Ascending aorta (tissue), 2 donors: ENCODE results near the gene SNRNP27. TPM values are rescaled to one million over a fixed set of nuclear protein-coding genes. Genes with fewer than 3 reads are reported as not detected.

Experiments used
- DNase-seq, 2 donors: peaks; one replicate each; pipeline ENCODE4 v3.0.0-alpha.2; 2019; ENCODE audit warnings: low spot score in 2 of 2
- H3K27ac ChIP-seq, 2 donors: fragments of 200-600 bp; sonication (generic); one replicate each; pipeline ENCODE4 v1.5.1; 2016 to 2017; ENCODE audit warnings: mild to moderate bottlenecking in 1 of 2
- H3K27me3 ChIP-seq: fragments of 200-600 bp; sonication (generic); one replicate; pipeline ENCODE4 v1.5.1; 2017
- H3K36me3 ChIP-seq, 2 donors: fragments of 200-600 bp; sonication (generic); one replicate each; pipeline ENCODE4 v1.5.1; 2016
- H3K4me1 ChIP-seq, 2 donors: fragments of 200-600 bp; sonication (generic); one replicate each; pipeline ENCODE4 v1.5.1; 2016 to 2017; ENCODE audit warnings: mild to moderate bottlenecking in 1 of 2
- H3K4me3 ChIP-seq, 2 donors: fragments of 200-600 bp; sonication (generic); one replicate each; pipeline ENCODE4 v1.5.1; 2016 to 2017; ENCODE audit warnings: mild to moderate bottlenecking in 1 of 2
- H3K9me3 ChIP-seq, 2 donors: fragments of 200-600 bp; sonication (generic); one replicate each; pipeline ENCODE4 v1.5.1; 2016
- intact Hi-C: fragments of 100-400 bp; cut with DNase I; formaldehyde crosslinking; loops from one replicate; pipeline ENCODE4 v1.15.1; 2023
- total RNA-seq: library from RNA; depleted of rRNA; stranded (reverse); fragments of >200 nt; gene quantifications from one replicate; pipeline ENCODE4 v1.1.0, GENCODE V29; 2016
- TF ChIP-seq, protein P1 (sequence below), 3 experiments: fragments of 200-600 bp in 2 of 3; fragments of 450-650 bp in 1 of 3; sonication (generic) in 2 of 3; IDR thresholded peaks; one replicate each; pipeline ENCODE4 v1.5.1; 2016 to 2019; ENCODE audit warnings: antibody characterized with exemption in 3 of 3, mild to moderate bottlenecking in 1 of 3, moderate library complexity in 1 of 3

Gene SNRNP27
- 157 TPM for total RNA-seq

- Histone ChIP-seq H3K27me3 (no peaks in the 10 kb centered on the region), H3K36me3 (peaks cover 16 to 33% of the 10 kb centered on the region in 2 donors), H3K4me1 (peaks cover 6 to 12% of the 10 kb centered on the region in 2 donors), H3K9me3 (no peaks in the 10 kb centered on the region), H3K27ac (peak within 1 kb of the TSS; percentile 82 to 88), H3K4me3 (peak within 1 kb of the TSS; percentile 77)
- intact Hi-C loops, result loop anchor here (1.0 to 5.0 kb wide), 2 partner anchors 67 to 507 kb away; partner anchors contain the start of genes GFPT1 and GMCL1
- peak in 1 of 2 donors; percentile 85 for DNase-seq
- TF ChIP-seq, protein P1, sequence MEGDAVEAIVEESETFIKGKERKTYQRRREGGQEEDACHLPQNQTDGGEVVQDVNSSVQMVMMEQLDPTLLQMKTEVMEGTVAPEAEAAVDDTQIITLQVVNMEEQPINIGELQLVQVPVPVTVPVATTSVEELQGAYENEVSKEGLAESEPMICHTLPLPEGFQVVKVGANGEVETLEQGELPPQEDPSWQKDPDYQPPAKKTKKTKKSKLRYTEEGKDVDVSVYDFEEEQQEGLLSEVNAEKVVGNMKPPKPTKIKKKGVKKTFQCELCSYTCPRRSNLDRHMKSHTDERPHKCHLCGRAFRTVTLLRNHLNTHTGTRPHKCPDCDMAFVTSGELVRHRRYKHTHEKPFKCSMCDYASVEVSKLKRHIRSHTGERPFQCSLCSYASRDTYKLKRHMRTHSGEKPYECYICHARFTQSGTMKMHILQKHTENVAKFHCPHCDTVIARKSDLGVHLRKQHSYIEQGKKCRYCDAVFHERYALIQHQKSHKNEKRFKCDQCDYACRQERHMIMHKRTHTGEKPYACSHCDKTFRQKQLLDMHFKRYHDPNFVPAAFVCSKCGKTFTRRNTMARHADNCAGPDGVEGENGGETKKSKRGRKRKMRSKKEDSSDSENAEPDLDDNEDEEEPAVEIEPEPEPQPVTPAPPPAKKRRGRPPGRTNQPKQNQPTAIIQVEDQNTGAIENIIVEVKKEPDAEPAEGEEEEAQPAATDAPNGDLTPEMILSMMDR (IDR thresholded peaks at IDR 0.05), result no peak
These were observed at the start of gene SNRNP27 for GRCh38 chr2:69893684-69894551. SNRNP27 (plus strand) TSS chr2:69893956; CDS start chr2:69893985, 29 bp downstream.

- peaks cover 19 to 64% of the 10 kb centered on the region in 2 donors for H3K36me3 ChIP-seq
- H3K27me3 ChIP-seq, result no peaks in the 10 kb centered on the region
- TF ChIP-seq, protein P1 (IDR thresholded peaks at IDR 0.05), result no peak
- H3K27ac ChIP-seq, result no peak overlapping the region
- H3K4me3 ChIP-seq, result no peak overlapping the region
- DNase-seq, result no peak
- H3K9me3 ChIP-seq, result no peaks in the 10 kb centered on the region
- intact Hi-C loops, result no loop called here
- H3K4me1 ChIP-seq, result no peaks in the 10 kb centered on the region
These were observed 49.8 kb upstream of the SNRNP27 start for GRCh38 chr2:69843993-69844392.

DNA sequence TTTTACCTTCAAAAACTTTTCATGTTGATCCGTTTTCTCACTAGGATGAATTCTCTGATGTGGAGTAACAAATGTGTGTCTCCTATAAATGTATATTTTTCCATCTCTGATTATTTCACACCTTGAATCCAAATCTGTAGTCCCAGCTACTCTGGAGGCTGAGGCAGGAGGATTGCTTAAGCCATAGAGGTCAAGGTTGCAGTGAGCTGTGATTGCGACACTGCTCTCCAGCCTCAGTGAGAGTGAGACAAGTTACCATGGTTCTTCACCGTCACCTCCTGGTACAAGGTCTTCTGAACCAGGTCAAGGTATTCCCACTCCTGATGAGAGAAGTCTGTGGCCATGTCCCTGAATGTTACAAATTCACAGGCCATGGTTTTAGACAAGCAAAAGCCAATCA lies 49.2 kb upstream of the SNRNP27 start:
- DNase-seq, result no peak
- intact Hi-C loops, result no loop called here
- Histone ChIP-seq H3K27me3 (no peaks in the 10 kb centered on the region), H3K9me3 (no peaks in the 10 kb centered on the region), H3K4me3 (no peak overlapping the region), H3K36me3 (peaks cover 23 to 62% of the 10 kb centered on the region in 2 donors), H3K27ac (no peak overlapping the region), H3K4me1 (no peaks in the 10 kb centered on the region)
- TF ChIP-seq, protein P1 (IDR thresholded peaks at IDR 0.05), result no peak

DNA sequence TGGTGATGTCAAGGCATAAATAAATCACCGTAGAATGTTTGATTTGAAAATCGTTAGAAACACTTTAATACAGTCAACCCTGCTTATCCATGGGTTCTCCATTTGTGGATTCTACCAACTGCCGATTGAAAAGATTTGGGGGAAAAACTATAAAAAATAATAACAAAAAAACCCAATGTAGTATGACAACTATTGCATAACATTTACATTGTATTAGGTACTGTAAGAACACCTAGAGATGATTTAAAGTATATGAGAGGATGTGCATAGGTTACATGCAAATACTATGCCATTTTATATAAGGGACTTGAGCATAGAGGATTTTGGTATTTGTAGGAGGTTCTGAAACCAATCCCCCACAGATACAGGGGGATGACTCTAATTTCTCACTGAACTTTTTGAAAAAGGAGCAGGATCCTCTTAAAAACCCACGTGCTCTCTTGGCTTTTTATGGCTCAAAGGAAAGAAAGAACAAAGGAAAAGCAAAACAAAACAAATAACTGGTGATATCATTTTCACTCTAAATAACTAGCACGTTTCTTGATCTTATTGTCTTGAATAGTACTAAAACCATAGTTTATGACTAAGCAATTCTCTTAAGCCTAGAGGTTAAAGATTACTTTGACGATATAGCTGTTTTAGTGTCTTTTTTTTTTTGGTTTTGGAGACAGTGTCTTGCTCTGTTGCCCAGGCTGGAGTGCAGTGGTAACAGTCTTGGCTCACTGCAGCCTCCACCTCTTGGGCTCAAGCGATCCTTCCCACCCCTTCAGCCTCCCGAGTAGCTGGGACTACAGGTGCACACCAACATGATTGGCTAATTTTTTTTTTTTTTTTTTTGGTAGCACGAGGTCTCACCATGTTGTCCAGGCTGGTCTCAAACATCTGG lies 47.3 kb upstream of the SNRNP27 start:
- no peak for DNase-seq
- Histone ChIP-seq H3K4me3 (no peak overlapping the region), H3K9me3 (no peaks in the 10 kb centered on the region), H3K4me1 (no peaks in the 10 kb centered on the region), H3K27me3 (no peaks in the 10 kb centered on the region), H3K36me3 (peaks cover 18 to 44% of the 10 kb centered on the region in 2 donors), H3K27ac (no peak overlapping the region)
- intact Hi-C loops, result no loop called here
- TF ChIP-seq, protein P1 (IDR thresholded peaks at IDR 0.05), result no peak

DNA sequence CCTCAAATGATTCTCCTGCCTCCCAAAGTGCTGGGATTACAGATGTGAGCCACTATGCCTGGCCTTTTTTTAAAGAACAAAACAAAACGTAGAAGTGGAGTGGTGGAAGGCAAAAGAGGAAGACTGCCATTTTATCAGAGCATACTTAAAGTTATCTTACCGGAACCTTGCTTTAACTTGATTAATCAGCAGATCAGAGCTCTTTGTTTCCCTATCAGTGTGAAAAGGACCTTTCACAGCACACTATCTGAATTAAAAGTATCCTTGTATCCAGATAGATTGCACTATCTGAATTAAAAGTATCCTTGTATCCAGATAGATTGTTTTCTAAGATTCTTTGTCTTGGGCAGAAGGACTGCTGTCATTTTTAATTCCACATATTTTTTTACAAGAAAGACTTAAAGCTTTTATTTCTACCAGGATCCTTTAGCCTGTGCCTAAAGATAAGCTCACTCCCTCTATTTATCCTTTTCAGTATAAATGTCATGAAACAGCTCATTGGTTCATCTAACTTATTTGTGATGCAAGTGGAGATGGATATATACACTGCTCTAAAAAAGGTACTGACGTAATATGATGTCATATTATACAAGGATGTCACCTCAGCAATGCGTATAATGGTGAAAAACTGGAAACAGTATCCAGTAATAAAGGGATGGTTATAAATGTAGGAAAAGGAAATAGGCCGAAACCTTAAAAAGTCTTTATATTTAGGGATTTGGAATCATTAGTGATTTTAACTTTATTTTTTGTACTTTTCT lies 46.5 kb upstream of the SNRNP27 start:
- Histone ChIP-seq H3K9me3 (no peaks in the 10 kb centered on the region), H3K27ac (no peak overlapping the region), H3K4me3 (no peak overlapping the region), H3K27me3 (no peaks in the 10 kb centered on the region), H3K36me3 (peaks cover 20 to 47% of the 10 kb centered on the region in 2 donors), H3K4me1 (no peaks in the 10 kb centered on the region)
- DNase-seq, result no peak
- intact Hi-C loops, result no loop called here
- TF ChIP-seq, protein P1 (IDR thresholded peaks at IDR 0.05), result no peak
